ENCODE data around the gene CDH4.
A peak's percentile ranks its signal among the peaks of the same experiment; 100 is the strongest.

CDH4 gene

DNA sequence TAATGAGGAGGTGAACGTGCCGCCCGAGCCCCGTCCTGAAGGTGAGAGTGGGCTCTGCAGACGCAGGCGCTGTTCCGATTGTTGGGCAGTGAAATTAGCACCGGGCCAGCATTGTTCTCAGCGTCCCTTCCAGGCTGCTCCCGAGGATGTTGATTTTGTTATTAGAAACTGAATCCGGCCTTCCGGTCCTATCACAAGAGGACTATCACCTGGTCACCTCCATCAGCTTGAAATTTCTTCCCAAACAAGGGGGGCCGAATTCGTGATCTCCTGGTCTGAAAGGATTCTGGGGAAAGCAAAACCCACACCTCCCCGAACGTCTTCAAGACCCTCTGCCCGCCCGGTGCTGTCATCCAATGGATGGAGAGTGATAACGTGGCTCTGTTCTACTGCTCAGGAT lies 627.6 kb downstream of the CDH4 start:
- no peak for DNase-seq

DNA sequence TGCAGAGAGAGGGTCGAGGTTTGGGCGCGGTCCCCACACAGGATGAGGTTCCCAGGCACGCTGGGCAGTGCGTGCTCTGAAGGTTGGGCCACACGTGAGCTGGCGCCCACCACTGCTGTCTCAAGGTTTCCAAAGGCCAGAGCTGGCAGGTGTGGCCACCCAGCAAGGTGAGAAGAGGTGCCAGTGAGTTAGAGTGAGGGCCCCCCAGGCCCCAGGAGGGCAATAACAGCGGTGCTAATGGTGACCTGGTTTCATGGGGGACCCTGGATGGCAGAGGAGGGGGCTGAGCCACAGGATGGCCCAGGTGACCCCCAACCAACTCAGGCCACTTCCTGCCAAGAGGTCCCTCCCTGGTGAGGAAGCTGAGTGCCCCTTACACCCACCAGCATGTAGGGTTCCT lies 628.6 kb downstream of the CDH4 start:
- no peak for DNase-seq

DNA sequence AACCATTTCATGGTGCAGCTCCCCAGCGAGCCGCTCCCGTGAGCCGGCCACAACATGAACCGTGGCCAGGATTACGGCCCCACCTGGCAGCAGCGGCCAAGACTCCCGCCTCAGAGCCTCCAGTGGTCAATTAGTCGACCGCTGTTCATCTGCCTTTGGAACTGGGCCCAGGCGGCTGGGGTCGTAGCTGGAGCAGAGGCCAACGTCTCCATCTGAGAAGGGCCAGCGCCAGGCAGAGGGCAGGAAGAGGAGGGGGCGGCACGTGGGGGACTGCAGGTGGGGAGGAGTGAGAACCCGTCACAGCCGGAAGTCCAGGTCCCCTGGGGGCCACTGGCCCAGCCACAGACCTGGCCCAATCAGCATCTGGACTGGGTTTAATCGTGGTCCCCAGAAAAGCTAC lies 629.4 kb downstream of the CDH4 start:
- DNase-seq = no peak

DNA sequence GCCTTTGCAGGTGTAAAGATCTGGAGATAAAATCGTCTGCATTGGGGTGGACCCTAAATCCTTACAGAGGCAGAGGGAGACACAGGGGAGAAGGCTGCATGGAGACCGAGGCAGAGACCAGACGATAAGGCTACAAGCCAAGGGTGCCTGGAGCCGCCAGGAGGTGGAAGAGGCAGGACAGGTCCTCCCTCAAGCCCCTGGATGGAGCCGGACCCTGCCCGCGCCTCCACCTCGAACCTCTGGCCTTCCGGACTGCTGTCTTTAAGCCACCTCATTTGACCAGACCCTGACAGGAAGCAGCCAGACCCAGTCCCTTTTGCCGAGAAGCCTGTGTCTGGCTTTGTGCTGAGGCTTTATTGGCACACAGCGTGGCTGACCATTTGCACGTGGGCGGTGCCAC lies 629.8 kb downstream of the CDH4 start:
- no peak for DNase-seq

GRCh38 chr20:61882716-61883615 lies 630.9 kb downstream of the CDH4 start:
- DNase-seq = no peak

DNA sequence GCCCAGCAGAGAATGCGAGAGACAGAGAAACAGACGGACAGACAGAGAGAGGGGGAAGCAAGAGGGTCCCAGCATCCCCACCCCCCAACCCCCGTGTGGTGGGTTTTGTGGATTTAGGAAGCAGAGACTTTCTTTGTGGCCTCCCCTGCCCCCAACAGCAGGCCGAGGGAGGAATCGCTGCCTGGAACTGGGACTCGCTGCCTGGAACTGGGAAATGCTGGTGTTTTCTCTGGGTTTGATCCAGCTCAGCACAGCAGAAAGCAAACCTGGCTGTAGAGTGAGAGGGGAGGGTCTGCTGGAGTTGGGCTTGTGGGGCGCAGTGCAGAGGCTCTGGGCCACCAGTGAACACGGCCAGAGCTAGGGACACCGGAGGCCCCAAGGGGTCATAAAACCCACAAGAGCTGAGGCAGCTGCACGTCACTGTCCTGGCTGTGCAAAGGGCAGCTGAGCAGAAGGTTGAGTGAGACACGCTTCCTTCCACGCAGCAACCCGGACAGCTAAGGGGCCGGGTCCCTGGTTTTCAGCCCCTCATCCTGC lies 631.9 kb downstream of the CDH4 start:
- no peak for DNase-seq

GRCh38 chr20:61884571-61885389 lies 632.7 kb downstream of the CDH4 start:
- no peak for DNase-seq

- DNase-seq = no peak
These were observed 634.0 kb downstream of the CDH4 start for GRCh38 chr20:61885759-61886715.

- peak; percentile 43 for DNase-seq
These were observed 634.9 kb downstream of the CDH4 start for GRCh38 chr20:61886721-61887595.

DNA sequence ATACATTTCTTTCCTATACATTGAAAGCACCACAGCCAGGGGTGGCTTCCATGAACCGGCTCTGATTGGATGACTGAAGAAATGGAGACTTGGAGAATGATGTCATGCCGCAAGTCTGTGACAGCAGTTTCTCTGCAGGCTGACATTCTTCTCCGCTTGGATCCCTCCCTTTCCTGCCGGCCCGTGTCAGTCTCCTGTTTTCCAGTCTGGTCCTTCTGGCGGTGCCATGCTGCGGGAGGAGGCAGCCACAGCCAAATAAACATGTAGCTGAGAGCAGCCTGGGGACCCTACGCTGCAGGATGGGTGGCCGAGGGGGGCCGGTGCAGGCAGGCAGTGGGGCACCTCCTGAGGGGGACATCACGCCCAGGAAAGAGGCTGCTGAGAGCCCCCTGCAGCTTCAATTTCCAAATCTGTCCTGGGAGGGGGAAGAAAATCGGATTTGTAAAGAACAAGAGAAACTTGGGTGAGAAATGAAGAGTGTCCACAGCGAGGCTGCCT lies 635.6 kb downstream of the CDH4 start:
- no peak for DNase-seq

DNA sequence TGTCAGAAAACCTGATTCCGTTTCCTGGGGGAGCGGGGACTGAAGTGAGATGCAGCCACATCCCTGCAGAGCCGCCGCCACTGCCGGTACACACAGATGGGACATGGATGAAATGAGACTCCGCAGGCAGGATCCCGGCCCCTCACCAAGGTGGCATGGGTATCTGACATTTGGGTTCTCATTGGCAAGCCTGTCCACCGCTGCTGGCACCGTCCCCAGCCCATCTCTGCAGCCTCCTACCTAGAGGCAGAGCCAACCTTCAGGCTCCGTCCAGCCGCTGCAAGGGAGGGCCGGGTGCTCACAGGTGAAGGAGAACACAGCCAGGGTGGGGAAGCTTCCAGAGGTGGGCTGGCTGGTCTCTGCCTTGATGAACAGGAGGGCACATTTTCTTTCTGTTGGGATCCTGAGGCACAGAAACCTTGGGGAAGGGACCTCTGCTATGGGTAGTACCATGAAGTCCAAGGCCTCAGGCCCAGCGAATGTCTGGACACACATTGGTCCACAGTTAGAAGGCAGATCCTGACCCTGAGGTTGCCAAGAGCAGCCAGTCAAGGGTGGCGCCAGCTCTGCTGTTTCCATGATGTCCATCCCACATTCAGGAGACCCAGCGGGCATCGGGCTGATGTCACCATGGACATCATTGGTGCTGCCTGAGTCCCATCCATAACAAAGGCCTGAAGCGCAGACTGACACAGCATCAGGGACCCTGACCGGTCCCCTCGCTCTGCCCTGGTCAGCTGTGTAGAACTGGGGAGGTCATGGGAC lies 636.2 kb downstream of the CDH4 start:
- no peak for DNase-seq

DNA sequence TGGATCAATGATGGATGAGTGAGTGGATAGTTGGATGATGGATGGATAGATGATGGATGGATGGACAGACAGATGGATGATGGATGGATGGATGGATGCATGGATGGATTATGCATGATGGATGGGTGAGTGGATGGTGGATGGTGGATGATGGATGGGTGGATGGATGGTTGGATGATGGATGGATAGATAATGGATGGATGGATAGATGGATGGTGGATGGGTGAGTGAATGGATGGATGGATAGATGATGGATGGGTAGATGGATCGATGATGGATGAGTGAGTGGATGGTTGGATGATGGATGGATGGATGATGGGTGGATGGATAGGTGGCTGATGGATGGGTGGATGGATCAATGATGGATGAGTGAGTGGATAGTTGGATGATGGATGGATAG lies 637.6 kb downstream of the CDH4 start:
- no peak for DNase-seq

DNA sequence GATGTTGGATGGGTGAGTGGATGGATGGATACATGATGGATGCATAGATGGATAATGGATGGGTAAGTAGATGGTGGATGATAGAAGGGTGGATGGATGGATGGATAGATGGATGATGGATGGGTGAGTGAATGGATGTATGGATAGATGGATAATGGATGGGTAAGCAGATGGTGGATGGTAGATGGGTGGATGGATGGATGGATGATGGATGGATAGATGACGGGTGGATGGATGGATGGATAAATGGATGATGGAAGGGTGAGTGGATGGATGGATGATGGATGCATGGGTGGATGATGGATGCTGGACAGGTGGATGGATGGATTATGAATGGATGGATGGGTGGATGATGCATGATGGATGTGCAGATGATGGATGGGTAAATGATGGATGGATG lies 638.1 kb downstream of the CDH4 start:
- DNase-seq = no peak

- no peak for DNase-seq
These were observed 639.4 kb downstream of the CDH4 start for GRCh38 chr20:61891476-61891875.

DNA sequence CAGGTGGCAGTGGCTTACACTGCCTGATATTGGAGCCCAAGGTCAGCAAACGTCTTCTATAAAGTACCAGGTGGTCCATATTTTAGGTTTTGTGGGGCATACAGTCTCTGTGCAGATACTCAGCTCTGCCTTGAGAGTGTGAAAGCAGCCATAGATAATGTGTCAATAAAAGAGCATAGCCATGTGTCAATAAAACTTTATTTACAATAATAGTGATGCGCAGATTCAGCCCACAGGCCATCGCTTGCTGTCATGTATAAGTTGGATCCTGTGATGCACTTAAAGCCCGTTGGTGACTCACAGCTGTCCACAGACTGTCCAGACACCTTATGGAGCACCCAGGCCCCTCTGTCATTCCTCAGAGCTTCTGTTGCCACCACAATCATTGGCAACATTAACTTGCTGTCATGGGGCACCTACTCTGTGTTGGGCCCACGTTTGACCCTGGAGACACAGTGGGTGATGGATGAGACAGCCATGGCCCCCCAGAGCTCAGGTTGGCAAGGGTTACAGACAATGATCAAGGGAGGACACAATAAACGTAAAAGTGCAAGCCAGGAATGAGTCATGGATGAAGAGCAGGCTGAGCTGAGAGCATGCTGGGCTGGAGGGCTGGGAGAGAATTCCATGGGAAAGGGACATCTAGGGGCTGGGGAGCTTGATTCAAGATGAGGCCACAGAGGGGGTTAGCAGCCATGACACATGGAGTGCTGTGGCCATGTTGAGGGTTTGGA lies 640.0 kb downstream of the CDH4 start:
- DNase-seq = no peak

GRCh38 chr20:61895016-61895415 lies 643.0 kb downstream of the CDH4 start:
- DNase-seq = no peak

GRCh38 chr20:61895686-61896057 lies 643.6 kb downstream of the CDH4 start:
- DNase-seq = no peak

DNA sequence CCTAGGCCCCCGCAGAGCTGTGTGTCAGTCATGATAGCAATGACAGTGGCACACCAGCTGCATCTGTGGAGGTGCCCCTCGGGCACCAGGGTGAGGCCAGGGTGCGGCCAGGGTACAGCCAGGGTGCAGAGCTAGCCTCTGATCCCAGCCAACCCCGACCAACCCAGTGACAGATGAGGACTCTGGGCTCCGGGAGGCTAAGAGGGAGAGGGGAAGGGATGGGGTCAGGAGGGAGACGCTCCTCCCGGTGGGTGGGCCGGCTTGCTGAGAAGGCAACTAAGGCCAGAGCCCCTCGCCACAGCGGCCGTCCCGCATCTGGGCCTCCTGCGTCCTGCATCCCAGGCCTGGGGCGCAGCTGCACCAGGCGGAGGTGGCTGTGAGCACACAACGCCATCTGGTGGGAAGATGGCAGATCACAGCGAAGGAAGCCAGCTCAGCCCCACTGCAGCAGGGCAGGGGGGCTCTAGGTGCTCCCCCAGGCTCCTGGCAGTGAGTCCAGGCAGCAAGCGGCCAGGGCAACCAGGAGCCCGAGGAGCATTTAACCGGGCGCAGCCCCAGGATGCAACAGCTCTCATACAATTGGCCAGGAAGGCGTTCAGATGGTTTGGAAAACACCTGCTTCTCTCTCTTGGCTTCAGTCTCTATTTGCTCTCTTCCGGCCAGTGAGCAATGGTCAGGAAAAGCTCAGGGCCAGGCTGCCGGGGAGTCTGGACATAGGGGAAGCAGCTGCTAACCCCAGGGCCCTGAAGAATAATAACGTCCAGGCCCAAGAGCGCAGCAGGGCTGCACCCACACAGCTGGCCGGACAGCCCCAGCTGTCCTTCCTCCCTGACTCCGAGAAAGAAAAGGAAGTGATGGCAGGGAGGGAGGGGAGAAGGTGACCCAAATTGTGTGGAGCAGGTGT lies 644.2 kb downstream of the CDH4 start:
- DNase-seq = peak; percentile 56

Data from NCI-H345 (cell line).